ENCODE data around the gene PHF8. TPM values are rescaled to one million over a fixed set of nuclear protein-coding genes. Genes with fewer than 3 reads are reported as not detected.

Gene PHF8
- total and polyA plus RNA-seq, 3 donors from 2014 or later, result 90.8 to 196 (median 162) TPM

- TF ChIP-seq CTCF (IDR thresholded peaks at IDR 0.05) (no peak), POLR2A (IDR thresholded peaks at IDR 0.05) (no peak)
- Histone ChIP-seq H3K27ac (peak overlapping the region in 1 of 2 donors; percentile 93), H3K4me3 (no peak overlapping the region), H3K9me3 (no peaks in the 10 kb centered on the region), H3K36me3 (ENCODE audit: low read depth, missing control alignments) (no peaks in the 10 kb centered on the region), H3K27me3 (no peaks in the 10 kb centered on the region), H3K4me1 (no peaks in the 10 kb centered on the region)
- peak; percentile 14 for DNase-seq
- 59 to 63% methylated on average over 11 to 12 of the region's 12 CpGs for WGBS, 2 donors
- intact Hi-C loops (cut with DNase I; ENCODE audit: low total_unique reads), result no loop called here
Observed at GRCh38 chrX:54045563-54046228, 1.4 kb upstream of the PHF8 start.

GRCh38 chrX:54044877-54045338, 635 bp upstream of the PHF8 start:
- DNase-seq, result no peak
- intact Hi-C loops (cut with DNase I; ENCODE audit: low total_unique reads), result no loop called here
- H3K4me3 ChIP-seq, result peak overlapping the region; percentile 71 to 81
- WGBS, 2 donors, result 5% methylated on average over 2 to 10 of the region's 10 CpGs
- H3K4me1 ChIP-seq, result no peaks in the 10 kb centered on the region
- TF ChIP-seq POLR2A (IDR thresholded peaks at IDR 0.05) (no peak), CTCF (IDR thresholded peaks at IDR 0.05) (no peak)
- H3K27me3 ChIP-seq, result no peaks in the 10 kb centered on the region
- H3K36me3 ChIP-seq (ENCODE audit: low read depth, missing control alignments), result no peaks in the 10 kb centered on the region
- no peaks in the 10 kb centered on the region for H3K9me3 ChIP-seq
- peak overlapping the region; percentile 89 to 93 for H3K27ac ChIP-seq

GRCh38 chrX:54043541-54044125, 640 bp downstream of the PHF8 start:
- DNase-seq, result no peak
- Histone ChIP-seq H3K9me3 (no peaks in the 10 kb centered on the region), H3K4me3 (peak overlapping the region; percentile 71 to 81), H3K4me1 (no peaks in the 10 kb centered on the region), H3K36me3 (ENCODE audit: low read depth, missing control alignments) (no peaks in the 10 kb centered on the region), H3K27ac (peak overlapping the region; percentile 89 to 93), H3K27me3 (no peaks in the 10 kb centered on the region)
- TF ChIP-seq POLR2A (IDR thresholded peaks at IDR 0.05) (no peak), CTCF (IDR thresholded peaks at IDR 0.05) (no peak)
- 0% methylated on average over 6 to 37 of the region's 43 CpGs for WGBS, 2 donors
- intact Hi-C loops (cut with DNase I; ENCODE audit: low total_unique reads), result no loop called here

GRCh38 chrX:54043056-54043455, 1.2 kb downstream of the PHF8 start:
- DNase-seq, result no peak
- TF ChIP-seq CTCF (IDR thresholded peaks at IDR 0.05), result no peak
- no peak for TF ChIP-seq POLR2A (IDR thresholded peaks at IDR 0.05)
- H3K4me3 ChIP-seq, result peak overlapping the region; percentile 71 to 81
- no peaks in the 10 kb centered on the region for H3K27me3 ChIP-seq
- intact Hi-C loops (cut with DNase I; ENCODE audit: low total_unique reads), result no loop called here
- no peaks in the 10 kb centered on the region for H3K9me3 ChIP-seq
- no peaks in the 10 kb centered on the region for H3K36me3 ChIP-seq (ENCODE audit: low read depth, missing control alignments)
- peak overlapping the region; percentile 89 to 93 for H3K27ac ChIP-seq
- no peaks in the 10 kb centered on the region for H3K4me1 ChIP-seq
- WGBS, 2 donors, result 0% methylated on average over 8 to 11 of the region's 11 CpGs

All from testis (tissue), 3 donors.